ENCODE measurements around the gene MBD3.

The MBD3 gene

GRCh38 chr19:1576242-1577089 is 16.2 kb downstream of the MBD3 start:
- no peaks in the 10 kb centered on the region for H4K20me1 ChIP-seq (ENCODE audit: insufficient read depth)
- H3K4me1 ChIP-seq (ENCODE audit: low read depth, poor library complexity, severe bottlenecking) = peaks cover 25% of the 10 kb centered on the region
- H3K4me2 ChIP-seq = no peak overlapping the region
- no peak overlapping the region for H3K27ac ChIP-seq
- H3K4me3 ChIP-seq (IDR thresholded peaks at IDR 0.05; ENCODE audit: insufficient read depth, low read depth, low read length) = no peak overlapping the region
- H3K9ac ChIP-seq = no peak overlapping the region
- no peak for TF ChIP-seq CTCF (conservative IDR thresholded peaks at IDR 0.05; ENCODE audit: low read depth, low read length)
- H3K36me3 ChIP-seq (ENCODE audit: insufficient read depth) = no peaks in the 10 kb centered on the region
- H3K27me3 ChIP-seq (ENCODE audit: insufficient read depth, low read depth) = no peaks in the 10 kb centered on the region
- H2AFZ ChIP-seq (ENCODE audit: low read depth) = no peak overlapping the region
- no peaks in the 10 kb centered on the region for H3K79me2 ChIP-seq (ENCODE audit: insufficient read depth, low read depth)

GRCh38 chr19:1575323-1576241 is 17.1 kb downstream of the MBD3 start:
- H4K20me1 ChIP-seq (ENCODE audit: insufficient read depth) = no peaks in the 10 kb centered on the region
- H3K27me3 ChIP-seq (ENCODE audit: insufficient read depth, low read depth) = peaks cover 5% of the 10 kb centered on the region; the same call in 1 of the 2 replicates
- no peaks in the 10 kb centered on the region for H3K79me2 ChIP-seq (ENCODE audit: insufficient read depth, low read depth)
- H3K36me3 ChIP-seq (ENCODE audit: insufficient read depth) = no peaks in the 10 kb centered on the region
- H3K27ac ChIP-seq = no peak overlapping the region
- H3K4me3 ChIP-seq (IDR thresholded peaks at IDR 0.05; ENCODE audit: insufficient read depth, low read depth, low read length) = no peak overlapping the region
- H3K4me1 ChIP-seq (ENCODE audit: low read depth, poor library complexity, severe bottlenecking) = peaks cover 25% of the 10 kb centered on the region
- H3K4me2 ChIP-seq = no peak overlapping the region
- no peak overlapping the region for H2AFZ ChIP-seq (ENCODE audit: low read depth)
- no peak overlapping the region for H3K9ac ChIP-seq
- TF ChIP-seq CTCF (conservative IDR thresholded peaks at IDR 0.05; ENCODE audit: low read depth, low read length) = no peak

- no peak for TF ChIP-seq CTCF (conservative IDR thresholded peaks at IDR 0.05; ENCODE audit: low read depth, low read length)
- H3K36me3 ChIP-seq (ENCODE audit: insufficient read depth) = no peaks in the 10 kb centered on the region
- H4K20me1 ChIP-seq (ENCODE audit: insufficient read depth) = no peaks in the 10 kb centered on the region
- peaks cover 25% of the 10 kb centered on the region for H3K4me1 ChIP-seq (ENCODE audit: low read depth, poor library complexity, severe bottlenecking)
- H3K4me3 ChIP-seq (IDR thresholded peaks at IDR 0.05; ENCODE audit: insufficient read depth, low read depth, low read length) = no peak overlapping the region
- no peaks in the 10 kb centered on the region for H3K79me2 ChIP-seq (ENCODE audit: insufficient read depth, low read depth)
- H3K9ac ChIP-seq = no peak overlapping the region
- H3K27me3 ChIP-seq (ENCODE audit: insufficient read depth, low read depth) = peaks cover 15% of the 10 kb centered on the region
- peak overlapping the region; percentile 45; the same call in 1 of the 2 replicates for H3K4me2 ChIP-seq
- H3K27ac ChIP-seq = peak overlapping the region; percentile 43; the same call in 1 of the 2 replicates
- H2AFZ ChIP-seq (ENCODE audit: low read depth) = no peak overlapping the region
Observed at GRCh38 chr19:1574354-1575136, 18.1 kb downstream of the MBD3 start.

- Histone ChIP-seq H2AFZ (ENCODE audit: low read depth) (no peak overlapping the region), H3K4me2 (0 out of 2 replicates have a peak overlapping the region, but pooled peaks have one; percentile 24), H3K27ac (no peak overlapping the region), H3K27me3 (ENCODE audit: insufficient read depth, low read depth) (peaks cover 26% of the 10 kb centered on the region), H3K4me3 (IDR thresholded peaks at IDR 0.05; ENCODE audit: insufficient read depth, low read depth, low read length) (no peak overlapping the region), H3K36me3 (ENCODE audit: insufficient read depth) (no peaks in the 10 kb centered on the region), H4K20me1 (ENCODE audit: insufficient read depth) (no peaks in the 10 kb centered on the region), H3K79me2 (ENCODE audit: insufficient read depth, low read depth) (no peaks in the 10 kb centered on the region), H3K9ac (no peak overlapping the region), H3K4me1 (ENCODE audit: low read depth, poor library complexity, severe bottlenecking) (peaks cover 32% of the 10 kb centered on the region)
- no peak for TF ChIP-seq CTCF (conservative IDR thresholded peaks at IDR 0.05; ENCODE audit: low read depth, low read length)
Observed at GRCh38 chr19:1572795-1573194, 19.9 kb downstream of the MBD3 start.

All from KMS-11 (cell line).